ENCODE results near the gene CXXC5. TPM values are rescaled to one million over a fixed set of nuclear protein-coding genes. Genes with fewer than 3 reads are reported as not detected.
A peak's percentile ranks its signal among the peaks of the same experiment; 100 is the strongest.

Gene CXXC5
- total RNA-seq, 1 donor from 2014 or later, result 17.2 TPM

- peak overlapping the region; percentile 72 for H3K4me3 Mint-ChIP-seq
- no peak for DNase-seq (ENCODE audit: low spot score)
- Histone ChIP-seq H3K9ac (no peak overlapping the region), H4K20me1 (ENCODE audit: low read depth) (no peaks in the 10 kb centered on the region), H3F3A (ENCODE audit: low read depth) (peaks cover 61% of the 10 kb centered on the region), H3K4me3 (peak overlapping the region; percentile 20), H2AFZ (replicated peaks) (no peak overlapping the region), H3K4me2 (peak overlapping the region; percentile 59), H3K36me3 (no peaks in the 10 kb centered on the region), H3K9me3 (ENCODE audit: low read depth) (no peaks in the 10 kb centered on the region), H3K27ac (no peak overlapping the region), H3K79me2 (ENCODE audit: low read depth) (no peaks in the 10 kb centered on the region), H3K4me1 (peaks cover 43% of the 10 kb centered on the region), H3K27me3 (peaks cover 25% of the 10 kb centered on the region)
- H3K27me3 Mint-ChIP-seq (ENCODE audit: insufficient read depth, low read depth), result peaks cover 11% of the 10 kb centered on the region
- no peaks in the 10 kb centered on the region for H3K36me3 Mint-ChIP-seq
- TF ChIP-seq, protein P1, sequence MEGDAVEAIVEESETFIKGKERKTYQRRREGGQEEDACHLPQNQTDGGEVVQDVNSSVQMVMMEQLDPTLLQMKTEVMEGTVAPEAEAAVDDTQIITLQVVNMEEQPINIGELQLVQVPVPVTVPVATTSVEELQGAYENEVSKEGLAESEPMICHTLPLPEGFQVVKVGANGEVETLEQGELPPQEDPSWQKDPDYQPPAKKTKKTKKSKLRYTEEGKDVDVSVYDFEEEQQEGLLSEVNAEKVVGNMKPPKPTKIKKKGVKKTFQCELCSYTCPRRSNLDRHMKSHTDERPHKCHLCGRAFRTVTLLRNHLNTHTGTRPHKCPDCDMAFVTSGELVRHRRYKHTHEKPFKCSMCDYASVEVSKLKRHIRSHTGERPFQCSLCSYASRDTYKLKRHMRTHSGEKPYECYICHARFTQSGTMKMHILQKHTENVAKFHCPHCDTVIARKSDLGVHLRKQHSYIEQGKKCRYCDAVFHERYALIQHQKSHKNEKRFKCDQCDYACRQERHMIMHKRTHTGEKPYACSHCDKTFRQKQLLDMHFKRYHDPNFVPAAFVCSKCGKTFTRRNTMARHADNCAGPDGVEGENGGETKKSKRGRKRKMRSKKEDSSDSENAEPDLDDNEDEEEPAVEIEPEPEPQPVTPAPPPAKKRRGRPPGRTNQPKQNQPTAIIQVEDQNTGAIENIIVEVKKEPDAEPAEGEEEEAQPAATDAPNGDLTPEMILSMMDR (IDR thresholded peaks at IDR 0.05), result no peak
- peaks cover 57% of the 10 kb centered on the region for H3K4me1 Mint-ChIP-seq
- peaks cover 3% of the 10 kb centered on the region for H3K9me3 Mint-ChIP-seq
- no peak overlapping the region for H3K27ac Mint-ChIP-seq
Observed at GRCh38 chr5:139700711-139701055, 52.5 kb downstream of the CXXC5 start.

GRCh38 chr5:139701056-139701741, 53.0 kb downstream of the CXXC5 start:
- Mint-ChIP-seq H3K4me1 (peaks cover 57% of the 10 kb centered on the region), H3K36me3 (no peaks in the 10 kb centered on the region), H3K27ac (peak overlapping the region; percentile 78), H3K4me3 (peak overlapping the region; percentile 72), H3K27me3 (ENCODE audit: insufficient read depth, low read depth) (peaks cover 8% of the 10 kb centered on the region), H3K9me3 (peaks cover 3% of the 10 kb centered on the region)
- Histone ChIP-seq H3K79me2 (ENCODE audit: low read depth) (no peaks in the 10 kb centered on the region), H3K9ac (no peak overlapping the region), H3F3A (ENCODE audit: low read depth) (peaks cover 59% of the 10 kb centered on the region), H3K27me3 (peaks cover 20% of the 10 kb centered on the region), H3K4me2 (peak overlapping the region; percentile 59), H3K9me3 (ENCODE audit: low read depth) (no peaks in the 10 kb centered on the region), H3K27ac (no peak overlapping the region), H3K36me3 (no peaks in the 10 kb centered on the region), H3K4me3 (peak overlapping the region; percentile 20), H3K4me1 (peaks cover 44% of the 10 kb centered on the region), H4K20me1 (ENCODE audit: low read depth) (no peaks in the 10 kb centered on the region), H2AFZ (replicated peaks) (peak overlapping the region; percentile 36)
- TF ChIP-seq EZH2 (IDR thresholded peaks at IDR 0.05) (no peak), EZH2phosphoT487 (IDR thresholded peaks at IDR 0.05) (no peak)
- TF ChIP-seq, protein P1 (IDR thresholded peaks at IDR 0.05), result no peak
- peak; percentile 86 for DNase-seq (ENCODE audit: low spot score)

GRCh38 chr5:139702548-139702947, 54.4 kb downstream of the CXXC5 start:
- H3K4me1 Mint-ChIP-seq, result peaks cover 60% of the 10 kb centered on the region
- DNase-seq (ENCODE audit: low spot score), result no peak
- TF ChIP-seq EZH2 (IDR thresholded peaks at IDR 0.05), result no peak
- TF ChIP-seq, protein P1 (IDR thresholded peaks at IDR 0.05), result no peak
- TF ChIP-seq EZH2phosphoT487 (IDR thresholded peaks at IDR 0.05), result no peak
- Histone ChIP-seq H2AFZ (replicated peaks) (no peak overlapping the region), H3K4me1 (peaks cover 37% of the 10 kb centered on the region), H3K27ac (no peak overlapping the region), H3K27me3 (peaks cover 6% of the 10 kb centered on the region), H3K4me3 (no peak overlapping the region), H3K9ac (no peak overlapping the region), H3K4me2 (no peak overlapping the region), H3K9me3 (ENCODE audit: low read depth) (no peaks in the 10 kb centered on the region), H3F3A (ENCODE audit: low read depth) (peaks cover 64% of the 10 kb centered on the region), H4K20me1 (ENCODE audit: low read depth) (no peaks in the 10 kb centered on the region), H3K79me2 (ENCODE audit: low read depth) (no peaks in the 10 kb centered on the region), H3K36me3 (no peaks in the 10 kb centered on the region)
- peaks cover 3% of the 10 kb centered on the region for H3K9me3 Mint-ChIP-seq
- peak overlapping the region; percentile 64 for H3K4me3 Mint-ChIP-seq
- peak overlapping the region; percentile 54 for H3K27ac Mint-ChIP-seq
- H3K36me3 Mint-ChIP-seq, result no peaks in the 10 kb centered on the region
- H3K27me3 Mint-ChIP-seq (ENCODE audit: insufficient read depth, low read depth), result peaks cover 13% of the 10 kb centered on the region
